ENCODE data around the gene PAX8.
A peak's percentile ranks its signal among the peaks of the same experiment; 100 is the strongest.

DNA sequence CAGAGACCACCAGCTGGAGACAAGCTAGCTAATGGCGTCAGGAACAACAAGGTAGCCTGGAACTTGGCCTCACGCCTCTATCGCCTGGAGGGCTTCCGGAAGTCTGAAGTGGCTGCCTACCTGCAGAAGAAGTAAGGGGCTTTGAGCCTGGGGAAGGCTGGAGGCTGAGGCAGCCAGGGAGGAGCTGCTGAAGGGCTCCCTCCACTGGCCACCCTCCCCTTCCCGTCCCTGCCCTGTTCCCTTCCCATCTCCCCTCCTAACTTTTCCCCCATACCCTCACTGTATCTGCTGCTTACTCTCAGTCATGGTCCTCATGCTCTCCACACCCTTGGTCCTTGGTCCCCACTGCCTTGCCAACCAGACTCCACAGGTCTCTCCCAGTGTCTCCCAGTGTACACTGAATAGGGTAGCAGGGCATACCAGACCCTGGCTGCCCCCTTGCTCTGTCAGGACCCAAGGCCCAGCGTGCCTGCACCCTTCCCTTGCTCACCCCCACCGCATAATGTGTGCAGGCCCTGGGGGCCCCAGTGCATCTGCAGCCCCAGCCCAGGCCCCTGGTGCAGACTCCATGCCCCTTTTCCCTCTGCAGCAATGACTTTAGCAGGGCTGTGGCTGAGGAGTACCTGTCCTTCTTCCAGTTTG lies 86.1 kb downstream of the PAX8 start:
- TF ChIP-seq, protein P1, sequence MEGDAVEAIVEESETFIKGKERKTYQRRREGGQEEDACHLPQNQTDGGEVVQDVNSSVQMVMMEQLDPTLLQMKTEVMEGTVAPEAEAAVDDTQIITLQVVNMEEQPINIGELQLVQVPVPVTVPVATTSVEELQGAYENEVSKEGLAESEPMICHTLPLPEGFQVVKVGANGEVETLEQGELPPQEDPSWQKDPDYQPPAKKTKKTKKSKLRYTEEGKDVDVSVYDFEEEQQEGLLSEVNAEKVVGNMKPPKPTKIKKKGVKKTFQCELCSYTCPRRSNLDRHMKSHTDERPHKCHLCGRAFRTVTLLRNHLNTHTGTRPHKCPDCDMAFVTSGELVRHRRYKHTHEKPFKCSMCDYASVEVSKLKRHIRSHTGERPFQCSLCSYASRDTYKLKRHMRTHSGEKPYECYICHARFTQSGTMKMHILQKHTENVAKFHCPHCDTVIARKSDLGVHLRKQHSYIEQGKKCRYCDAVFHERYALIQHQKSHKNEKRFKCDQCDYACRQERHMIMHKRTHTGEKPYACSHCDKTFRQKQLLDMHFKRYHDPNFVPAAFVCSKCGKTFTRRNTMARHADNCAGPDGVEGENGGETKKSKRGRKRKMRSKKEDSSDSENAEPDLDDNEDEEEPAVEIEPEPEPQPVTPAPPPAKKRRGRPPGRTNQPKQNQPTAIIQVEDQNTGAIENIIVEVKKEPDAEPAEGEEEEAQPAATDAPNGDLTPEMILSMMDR (IDR thresholded peaks at IDR 0.05), result peak; percentile 30
- TF ChIP-seq ZFX (IDR thresholded peaks at IDR 0.05; ENCODE audit: borderline replicate concordance), result no peak

All from 22Rv1 (cell line).